OCI-LY3 (cell line): ENCODE data around the gene MBOAT1.

Experiments
- H2AFZ ChIP-seq: fragments of 200-600, 300-600 bp; shearing (Covaris generic); 2 replicates; pipeline ENCODE4 v1.6.0; 2014; ENCODE audit warnings: antibody characterized with exemption, low read depth, low read length
- H3K27ac ChIP-seq: fragments of 200-600, 300-600 bp; sonication (generic); 2 replicates; pipeline ENCODE4 v1.5.1; 2014; ENCODE audit warnings: mild to moderate bottlenecking, low read length, moderate library complexity, mixed read lengths
- H3K27me3 ChIP-seq: fragments of 200-600, 300-600 bp; sonication (generic); 2 replicates; pipeline ENCODE4 v1.6.1; 2014; ENCODE audit warnings: low read depth, low read length, mixed read lengths
- H3K36me3 ChIP-seq: fragments of 200-600, 300-600 bp; sonication (generic); replicated peaks from 2 replicates; pipeline ENCODE3; 2014; ENCODE audit warnings: low read depth, low read length, mixed read lengths
- H3K4me1 ChIP-seq: fragments of 300-600, 200-600 bp; sonication (generic); 2 replicates; pipeline ENCODE4 v1.6.1; 2014; ENCODE audit warnings: low read length, mixed read lengths
- H3K4me2 ChIP-seq: fragments of 200-600, 300-600 bp; sonication (generic); 2 replicates; pipeline ENCODE4 v1.6.1; 2014; ENCODE audit warnings: low read length, mixed read lengths
- H3K4me3 ChIP-seq: fragments of 300-600, 200-600 bp; sonication (generic); 2 replicates; pipeline ENCODE4 v1.5.1; 2014; ENCODE audit warnings: antibody characterized with exemption, mild to moderate bottlenecking, low read length, moderate library complexity
- H3K79me2 ChIP-seq: fragments of 300-600, 200-600 bp; shearing (Covaris generic); 2 replicates; pipeline ENCODE4 v1.6.1; 2014; ENCODE audit warnings: mild to moderate bottlenecking, low read length, mixed read lengths
- H3K9ac ChIP-seq: fragments of 300-600, 200-600 bp; shearing (Covaris generic); 2 replicates; pipeline ENCODE4 v1.6.0; 2014; ENCODE audit warnings: mild to moderate bottlenecking, low read length, moderate library complexity
- H3K9me3 ChIP-seq: fragments of 200-600, 300-600 bp; shearing (Covaris generic); 2 replicates; pipeline ENCODE4 v1.6.1; 2014; ENCODE audit warnings: low read length, mixed read lengths; ENCODE audit not compliant: insufficient read depth
- H4K20me1 ChIP-seq: fragments of 200-600, 300-600 bp; sonication (generic); 2 replicates; pipeline ENCODE4 v1.6.1; 2016; ENCODE audit warnings: low read length, mixed read lengths; ENCODE audit not compliant: insufficient read depth
- EZH2phosphoT487 ChIP-seq: fragments of 200-600 bp; shearing (Covaris generic); IDR thresholded peaks from 2 replicates; pipeline ENCODE4 v1.6.1; 2018; ENCODE audit warnings: antibody characterized with exemption, mixed run types, low read depth
- TF ChIP-seq, protein P1 (sequence below): fragments of 200-600, 300-600 bp; sonication (generic); IDR thresholded peaks from 2 replicates; pipeline ENCODE4 v1.5.1; 2014; ENCODE audit warnings: antibody characterized with exemption, low read length, low read depth

Gene MBOAT1

GRCh38 chr6:20236909-20237600, 24.8 kb upstream of the MBOAT1 start:
- H3K9me3 ChIP-seq, result no peaks in the 10 kb centered on the region
- no peak overlapping the region for H2AFZ ChIP-seq
- TF ChIP-seq, protein P1, sequence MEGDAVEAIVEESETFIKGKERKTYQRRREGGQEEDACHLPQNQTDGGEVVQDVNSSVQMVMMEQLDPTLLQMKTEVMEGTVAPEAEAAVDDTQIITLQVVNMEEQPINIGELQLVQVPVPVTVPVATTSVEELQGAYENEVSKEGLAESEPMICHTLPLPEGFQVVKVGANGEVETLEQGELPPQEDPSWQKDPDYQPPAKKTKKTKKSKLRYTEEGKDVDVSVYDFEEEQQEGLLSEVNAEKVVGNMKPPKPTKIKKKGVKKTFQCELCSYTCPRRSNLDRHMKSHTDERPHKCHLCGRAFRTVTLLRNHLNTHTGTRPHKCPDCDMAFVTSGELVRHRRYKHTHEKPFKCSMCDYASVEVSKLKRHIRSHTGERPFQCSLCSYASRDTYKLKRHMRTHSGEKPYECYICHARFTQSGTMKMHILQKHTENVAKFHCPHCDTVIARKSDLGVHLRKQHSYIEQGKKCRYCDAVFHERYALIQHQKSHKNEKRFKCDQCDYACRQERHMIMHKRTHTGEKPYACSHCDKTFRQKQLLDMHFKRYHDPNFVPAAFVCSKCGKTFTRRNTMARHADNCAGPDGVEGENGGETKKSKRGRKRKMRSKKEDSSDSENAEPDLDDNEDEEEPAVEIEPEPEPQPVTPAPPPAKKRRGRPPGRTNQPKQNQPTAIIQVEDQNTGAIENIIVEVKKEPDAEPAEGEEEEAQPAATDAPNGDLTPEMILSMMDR, result no peak
- no peak for TF ChIP-seq EZH2phosphoT487
- no peaks in the 10 kb centered on the region for H4K20me1 ChIP-seq
- no peaks in the 10 kb centered on the region for H3K27me3 ChIP-seq
- no peaks in the 10 kb centered on the region for H3K36me3 ChIP-seq
- H3K27ac ChIP-seq, result no peak overlapping the region
- H3K4me1 ChIP-seq, result no peaks in the 10 kb centered on the region
- no peak overlapping the region for H3K4me3 ChIP-seq
- no peak overlapping the region for H3K9ac ChIP-seq
- H3K4me2 ChIP-seq, result no peak overlapping the region
- H3K79me2 ChIP-seq, result no peaks in the 10 kb centered on the region

- H3K36me3 ChIP-seq, result no peaks in the 10 kb centered on the region
- H3K4me2 ChIP-seq, result no peak overlapping the region
- TF ChIP-seq, protein P1, result no peak
- TF ChIP-seq EZH2phosphoT487, result no peak
- H3K27ac ChIP-seq, result no peak overlapping the region
- H3K4me3 ChIP-seq, result no peak overlapping the region
- H3K4me1 ChIP-seq, result no peaks in the 10 kb centered on the region
- H3K9me3 ChIP-seq, result no peaks in the 10 kb centered on the region
- no peaks in the 10 kb centered on the region for H3K27me3 ChIP-seq
- H4K20me1 ChIP-seq, result no peaks in the 10 kb centered on the region
- H3K9ac ChIP-seq, result no peak overlapping the region
- H2AFZ ChIP-seq, result no peak overlapping the region
- H3K79me2 ChIP-seq, result no peaks in the 10 kb centered on the region
Observed at GRCh38 chr6:20236344-20236743, 24.1 kb upstream of the MBOAT1 start.

DNA sequence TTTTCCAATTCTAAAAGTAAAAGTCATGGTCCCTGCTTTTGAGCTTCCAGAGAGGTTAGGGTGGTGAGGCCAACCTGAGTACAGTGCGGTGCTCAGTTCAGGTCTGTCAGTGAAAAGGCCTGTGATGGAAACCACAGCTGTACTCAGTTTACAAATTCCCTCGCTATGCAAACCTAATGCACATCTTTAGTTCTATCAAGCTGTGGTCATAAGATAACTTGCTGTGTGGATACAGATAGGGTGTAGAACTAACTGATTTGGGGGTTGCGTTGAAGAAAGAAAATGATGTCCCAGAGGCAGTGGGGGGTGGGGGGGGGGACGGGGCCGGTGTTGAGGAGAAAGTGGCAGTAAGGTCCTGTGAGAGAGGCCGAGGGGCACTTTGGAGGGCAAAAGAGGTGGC, 22.8 kb upstream of the MBOAT1 start:
- H3K36me3 ChIP-seq, result no peaks in the 10 kb centered on the region

DNA sequence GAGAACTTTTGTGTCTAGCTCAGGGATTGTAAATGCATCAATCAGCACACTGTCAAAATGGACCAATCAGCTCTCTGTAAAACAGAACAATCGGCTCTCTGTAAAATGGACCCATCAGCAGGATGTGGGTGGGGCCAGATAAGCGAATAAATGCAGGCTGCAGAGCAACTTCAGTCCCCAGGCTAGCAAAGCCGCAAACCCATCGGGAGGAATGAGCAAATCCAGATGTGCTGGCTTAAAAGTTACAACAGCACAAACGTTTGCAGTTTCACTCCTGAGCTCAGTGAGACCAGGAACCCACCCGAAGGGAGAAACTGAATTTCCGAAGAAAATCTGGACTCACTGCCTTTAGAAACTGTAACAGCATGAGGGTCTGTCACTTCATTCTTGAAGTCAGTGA, 21.9 kb upstream of the MBOAT1 start:
- TF ChIP-seq, protein P1, result no peak
- TF ChIP-seq EZH2phosphoT487, result no peak
- no peaks in the 10 kb centered on the region for H3K27me3 ChIP-seq
- no peak overlapping the region for H2AFZ ChIP-seq
- no peak overlapping the region for H3K9ac ChIP-seq
- no peaks in the 10 kb centered on the region for H3K79me2 ChIP-seq
- no peak overlapping the region for H3K27ac ChIP-seq
- no peaks in the 10 kb centered on the region for H4K20me1 ChIP-seq
- H3K36me3 ChIP-seq, result no peaks in the 10 kb centered on the region
- no peak overlapping the region for H3K4me2 ChIP-seq
- H3K4me3 ChIP-seq, result no peak overlapping the region
- no peaks in the 10 kb centered on the region for H3K9me3 ChIP-seq
- H3K4me1 ChIP-seq, result no peaks in the 10 kb centered on the region

More for the DNA sequence above, 22.8 kb upstream of the MBOAT1 start:
- Histone ChIP-seq H3K27ac (no peak overlapping the region), H3K4me1 (no peaks in the 10 kb centered on the region), H3K27me3 (no peaks in the 10 kb centered on the region), H4K20me1 (no peaks in the 10 kb centered on the region), H3K9ac (no peak overlapping the region), H3K4me2 (no peak overlapping the region), H3K9me3 (no peaks in the 10 kb centered on the region), H3K4me3 (no peak overlapping the region), H2AFZ (no peak overlapping the region), H3K79me2 (no peaks in the 10 kb centered on the region)
- no peak for TF ChIP-seq EZH2phosphoT487
- TF ChIP-seq, protein P1, result no peak
